Erythroblast (primary cell): Measurements from ENCODE around the gene RAP1GAP.

Source experiments
- DNase-seq, 2 experiments: peaks; one replicate each; lab custom pipeline; 2025; lab: John Stamatoyannopoulos, UW
- GATA1 ChIP-seq: IDR thresholded peaks from 2 replicates; pipeline ENCODE4 v1.6.1; 2011; ENCODE audit warnings: low read depth, mild to moderate bottlenecking, control low read depth, low read length, moderate library complexity
- POLR2A ChIP-seq: IDR thresholded peaks from 2 replicates; pipeline ENCODE4 v1.6.1; 2011; ENCODE audit warnings: mild to moderate bottlenecking, low read length

The RAP1GAP gene

GRCh38 chr1:21617126-21617738, 51.9 kb downstream of the RAP1GAP start:
- no peak for TF ChIP-seq GATA1
- no peak for TF ChIP-seq POLR2A
- no peak for DNase-seq

DNA sequence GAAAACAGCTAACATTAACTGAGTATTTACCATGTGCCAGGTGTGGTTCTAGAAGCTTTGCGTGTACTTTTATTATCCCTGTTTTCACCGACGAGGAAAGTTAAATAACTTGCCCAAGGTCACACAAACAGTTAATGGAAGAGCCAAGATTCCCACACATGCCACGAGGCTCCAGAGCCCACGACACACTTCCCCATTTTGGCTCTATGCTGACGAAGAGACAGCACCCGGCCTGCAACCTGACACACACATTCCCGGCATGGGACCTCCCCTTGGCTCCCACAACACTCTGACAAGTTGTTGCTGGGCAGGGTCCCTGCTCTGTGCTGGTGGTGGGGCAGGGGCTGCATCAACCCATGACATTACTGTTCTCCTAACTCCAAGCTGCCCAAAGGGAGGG, 52.8 kb downstream of the RAP1GAP start:
- TF ChIP-seq GATA1 (no peak), POLR2A (no peak)
- DNase-seq, result no peak

GRCh38 chr1:21614419-21615115, 54.6 kb downstream of the RAP1GAP start:
- no peak for TF ChIP-seq POLR2A
- no peak for TF ChIP-seq GATA1
- DNase-seq, result no peak

- DNase-seq, result peak in 1 of 2 experiments; percentile 76
- TF ChIP-seq GATA1 (peak; percentile 37), POLR2A (no peak)
These were observed 55.9 kb downstream of the RAP1GAP start for GRCh38 chr1:21613072-21613867.

DNA sequence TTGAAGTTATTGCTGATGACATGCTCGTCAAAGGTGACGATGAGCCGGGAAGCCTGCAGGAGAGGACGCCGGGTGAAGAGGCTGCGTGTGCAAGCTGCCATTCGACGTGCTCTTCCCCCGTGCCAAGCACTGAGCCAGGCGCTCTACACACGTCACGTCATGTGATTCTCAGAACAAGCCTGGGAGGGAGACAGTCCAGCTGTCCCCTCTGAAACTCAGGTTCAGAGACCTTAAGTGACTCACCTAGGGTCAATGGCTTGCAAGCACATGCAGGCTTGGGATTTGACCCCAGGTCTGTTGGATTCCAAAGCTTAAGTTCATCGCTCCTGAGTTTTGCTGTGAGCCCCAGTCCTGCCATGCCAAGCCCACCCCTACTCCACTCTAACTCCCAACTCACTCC, 57.1 kb downstream of the RAP1GAP start:
- TF ChIP-seq POLR2A (no peak), GATA1 (no peak)
- no peak for DNase-seq

DNA sequence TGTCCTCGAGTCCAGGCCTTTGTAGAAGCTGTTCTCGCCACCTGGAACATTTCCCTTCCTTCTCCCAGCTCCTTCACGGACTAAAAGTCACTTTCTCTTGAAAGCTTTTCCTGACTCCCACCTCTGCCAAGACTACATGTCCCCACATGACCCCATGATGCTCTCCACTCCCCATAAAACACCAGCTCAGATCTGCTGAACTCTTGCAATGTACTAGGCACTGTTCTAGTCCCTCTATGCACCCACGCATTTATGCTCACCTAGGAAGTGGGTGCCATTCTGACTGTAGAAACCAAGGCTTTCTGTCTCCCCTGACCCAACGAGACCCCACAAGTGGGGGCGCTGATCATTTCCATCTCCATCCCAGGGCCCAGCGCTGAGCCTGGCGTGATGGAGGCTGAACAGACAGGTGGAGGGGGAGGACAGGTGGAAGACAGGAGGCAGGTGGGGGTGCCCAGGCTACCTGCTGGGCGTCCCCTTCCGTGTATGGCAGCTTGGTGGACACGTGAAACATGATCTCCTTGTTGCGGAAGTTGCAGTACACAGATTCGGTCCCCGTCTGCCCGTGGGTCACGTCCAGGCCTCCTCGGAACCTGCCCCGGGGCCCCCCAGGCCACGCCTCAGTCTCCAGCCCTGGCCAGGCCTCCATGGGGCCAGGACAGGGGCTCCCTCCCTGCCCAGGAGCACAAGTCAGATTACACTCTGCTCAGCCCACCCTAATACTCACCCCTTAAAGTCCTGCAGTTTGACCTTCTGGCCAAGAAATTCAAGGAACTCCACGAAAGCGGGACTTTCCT, 58.0 kb downstream of the RAP1GAP start:
- no peak for DNase-seq
- no peak for TF ChIP-seq POLR2A
- TF ChIP-seq GATA1, result no peak

GRCh38 chr1:21610027-21610426, 59.1 kb downstream of the RAP1GAP start:
- TF ChIP-seq GATA1 (no peak), POLR2A (no peak)
- no peak for DNase-seq

DNA sequence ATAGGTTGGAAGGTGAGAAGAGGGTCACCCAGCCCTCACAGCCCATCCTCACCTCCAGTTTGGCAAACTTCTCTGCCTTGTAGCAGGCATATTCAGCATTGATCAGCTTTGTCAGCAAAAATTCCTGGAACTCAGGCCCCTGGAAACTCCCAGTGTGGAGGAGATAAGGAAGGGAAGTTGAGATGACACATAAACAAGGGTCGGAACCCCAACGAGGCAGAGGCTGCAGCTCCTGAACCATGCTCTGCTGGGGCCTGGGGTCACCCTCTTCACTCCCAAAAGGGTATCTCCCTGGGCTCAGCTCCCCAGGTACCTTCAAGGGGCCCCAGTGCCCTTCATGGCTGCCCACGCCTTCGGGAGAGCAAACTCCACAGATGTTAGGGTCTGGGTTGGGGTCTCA, 60.4 kb downstream of the RAP1GAP start:
- no peak for DNase-seq
- TF ChIP-seq POLR2A (no peak), GATA1 (no peak)

DNA sequence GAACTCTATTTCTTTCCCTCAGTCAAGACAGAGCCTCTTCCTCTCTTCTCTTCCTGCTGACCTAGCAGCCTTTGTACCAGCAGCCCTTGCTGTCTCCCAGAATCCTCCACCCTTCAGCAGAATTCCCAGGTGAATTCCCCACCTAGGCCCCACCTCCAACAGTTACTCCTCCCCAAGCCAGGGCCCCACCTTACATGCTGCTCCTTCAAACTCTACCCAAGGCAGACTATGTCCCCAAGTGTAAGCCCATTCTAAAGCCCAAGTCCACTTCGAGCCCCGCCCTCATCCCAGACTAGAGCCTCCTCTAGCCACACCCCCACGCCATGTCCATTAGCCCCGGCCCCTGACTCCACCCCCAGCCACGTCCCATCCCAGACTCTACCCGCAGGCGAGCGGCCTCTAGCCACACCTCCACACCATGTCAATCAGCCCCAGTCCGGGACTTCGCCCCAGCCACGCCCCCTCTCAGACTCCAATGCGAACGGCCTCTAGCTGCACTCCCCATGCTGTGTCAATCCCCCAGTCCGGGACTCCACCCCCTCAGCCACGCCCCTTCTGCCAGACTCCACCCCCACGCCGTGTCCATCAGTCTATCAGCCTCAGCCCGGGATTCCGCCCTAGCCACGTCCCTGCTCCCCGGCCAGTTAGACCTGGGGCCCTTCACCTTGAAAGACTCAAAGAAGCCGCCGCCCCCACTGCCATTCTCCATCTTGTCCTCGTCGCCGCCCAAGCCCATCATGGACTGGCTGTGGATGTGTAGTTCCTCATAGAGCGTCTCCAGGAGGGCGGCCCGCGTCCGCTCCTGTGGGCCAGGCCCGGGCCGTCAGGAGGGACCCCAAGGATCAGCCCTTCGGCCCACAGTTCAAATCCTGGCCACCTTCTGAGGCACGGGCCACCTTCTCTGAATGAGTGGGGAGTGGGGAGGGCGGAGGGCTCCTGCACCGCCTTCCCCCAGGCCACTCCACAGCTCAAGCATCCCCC, 61.3 kb downstream of the RAP1GAP start:
- peak; percentile 98 to 99 for DNase-seq
- no peak for TF ChIP-seq GATA1
- no peak for TF ChIP-seq POLR2A

DNA sequence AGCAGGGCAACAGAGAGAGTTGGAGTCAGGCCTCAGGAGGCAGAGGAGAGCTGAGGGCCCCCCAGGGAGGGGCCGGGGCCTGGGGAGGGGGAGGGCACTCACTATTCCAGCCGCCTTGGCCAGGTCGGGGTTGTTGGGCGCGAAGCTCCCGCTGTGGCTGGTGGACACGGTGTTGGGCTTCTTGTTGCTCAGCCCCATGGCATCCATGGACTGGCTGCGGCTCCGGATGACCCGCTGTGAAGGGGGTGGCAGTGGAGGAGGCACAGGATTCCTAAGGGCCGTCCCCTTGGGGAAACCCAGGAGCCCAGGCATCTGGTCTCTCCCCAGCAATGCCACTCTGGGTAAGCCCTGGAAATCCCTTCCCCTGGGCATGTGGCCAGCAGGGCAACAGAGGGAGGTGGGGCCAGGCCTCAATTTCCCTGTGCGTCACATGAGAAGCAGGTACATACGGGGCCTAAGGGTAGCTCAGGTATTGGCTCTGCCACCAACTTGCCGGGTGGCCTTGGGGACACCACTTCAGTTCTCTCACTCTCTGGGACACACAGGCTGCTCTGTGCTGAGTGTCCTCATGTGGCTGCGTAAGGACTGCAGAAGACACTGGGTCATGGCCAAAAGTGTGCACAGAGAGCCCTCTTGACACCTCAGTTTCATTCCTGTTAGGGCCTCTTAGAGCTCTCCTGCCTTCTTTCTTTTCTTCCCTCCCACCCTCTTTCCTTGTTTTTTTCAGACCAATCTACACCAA, 63.0 kb downstream of the RAP1GAP start:
- TF ChIP-seq POLR2A, result no peak
- no peak for TF ChIP-seq GATA1
- DNase-seq, result no peak

GRCh38 chr1:21605012-21605715, 64.0 kb downstream of the RAP1GAP start:
- TF ChIP-seq GATA1, result no peak
- TF ChIP-seq POLR2A, result no peak
- DNase-seq, result no peak
